OCI-LY1 (cell line): ENCODE results near the gene NR2C2.

Experiments
- CTCF ChIP-seq: fragments of 200-600 bp; sonication (generic), shearing (Covaris generic); IDR thresholded peaks from 2 replicates; pipeline ENCODE4 v1.5.1; 2017; ENCODE audit warnings: mild to moderate bottlenecking, antibody characterized with exemption, low read length, moderate library complexity, mixed read lengths
- EZH2 ChIP-seq: fragments of 200-600 bp; sonication (generic), shearing (Covaris generic); IDR thresholded peaks from 2 replicates; pipeline ENCODE4 v1.8.0; 2017; ENCODE audit warnings: borderline replicate concordance, mixed run types, mild to moderate bottlenecking, antibody characterized with exemption, low read length, moderate library complexity, mixed read lengths

GRCh38 chr3:15033103-15033502 is 85.7 kb downstream of the NR2C2 start:
- TF ChIP-seq CTCF (no peak), EZH2 (no peak)
